Measurements from ENCODE around the gene TPSD1. TPM values are rescaled to one million over a fixed set of nuclear protein-coding genes. Genes with fewer than 3 reads are reported as not detected.

The TPSD1 gene
- polyA plus RNA-seq, 2 of the 4 experiments (the other 2 are of a cell fraction), result not detected

DNA sequence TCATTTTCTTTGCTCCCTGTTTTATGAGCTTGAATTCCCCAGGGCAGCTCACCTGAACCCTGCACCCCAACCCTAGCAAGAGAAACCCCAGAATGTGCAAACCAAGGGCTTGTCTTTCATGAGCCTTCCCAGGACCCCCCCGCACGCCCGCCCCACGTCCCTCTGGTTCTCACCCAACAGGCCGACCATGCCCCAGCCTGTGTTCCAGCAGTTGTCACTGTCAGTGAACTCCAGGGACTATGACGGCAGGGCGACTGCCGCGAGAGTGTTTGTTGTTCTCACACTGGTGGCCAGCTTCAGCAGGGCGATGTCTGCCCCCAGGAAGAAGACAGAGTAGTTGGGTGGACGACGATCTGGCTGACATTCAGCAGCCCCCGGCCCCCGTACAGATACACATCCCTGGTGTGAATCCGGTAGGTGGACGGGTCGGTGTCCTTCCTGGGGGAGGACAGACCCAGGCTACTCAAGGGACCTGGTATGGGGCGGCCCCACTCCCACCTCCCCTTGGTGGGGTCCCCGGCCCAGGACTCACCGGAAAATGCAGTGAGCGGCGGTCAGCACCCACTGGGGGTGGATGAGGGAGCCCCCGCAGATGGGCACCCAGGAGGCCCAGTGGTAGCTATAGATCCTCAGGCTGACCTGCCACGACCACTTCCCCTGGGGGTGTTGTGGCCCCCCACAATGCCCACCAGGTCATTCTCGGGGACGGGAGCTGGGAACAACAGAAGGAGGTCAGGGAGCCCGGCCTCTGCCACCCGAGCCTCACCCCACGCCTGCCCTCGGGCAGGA lies 20.1 kb downstream of the TPSD1 start:
- TF ChIP-seq CBX2 (IDR thresholded peaks at IDR 0.05; ENCODE audit: borderline replicate concordance, low read depth), result no peak
- no peak for TF ChIP-seq MYC (IDR thresholded peaks at IDR 0.05; ENCODE audit: borderline replicate concordance, low read length)
- WGBS (ENCODE audit: missing lambda C conversion rate), result 29% methylated on average over 20 of the region's 30 CpGs
- Histone ChIP-seq H3K27ac (no peak overlapping the region), H3K4me2 (no peak overlapping the region), H3K9me3 (no peaks in the 10 kb centered on the region), H3K4me3 (no peak overlapping the region), H3K4me1 (peaks cover 5% of the 10 kb centered on the region; the same call in 1 of the 3 replicates)
- DNase-seq (ENCODE audit: low read depth in 1 of 2, low spot score in 1 of 2) (no peak), ATAC-seq (no peak), FAIRE-seq (no peak)
- POLR2A ChIA-PET, result no interaction called here
- CTCF ChIA-PET, result interaction anchor here (2.3 kb wide), 1 partner anchor 221 kb away, joined by 6 read pairs; no protein-coding TSS in a partner anchor

DNA sequence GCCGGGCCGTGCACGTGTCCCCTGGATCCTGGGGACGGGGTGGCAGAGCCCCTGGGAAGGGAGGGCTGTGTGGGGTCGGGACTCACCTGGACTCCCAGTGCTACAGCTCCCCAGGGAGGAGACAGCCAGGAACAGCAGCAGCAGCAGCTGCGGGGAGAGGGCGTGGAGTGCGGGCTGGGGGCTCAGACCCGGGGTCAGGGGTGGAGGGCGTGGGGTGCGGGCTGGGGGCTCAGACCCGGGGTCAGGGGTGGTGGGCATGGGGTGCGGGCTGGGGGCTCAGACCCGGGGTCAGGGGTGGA lies 20.7 kb downstream of the TPSD1 start:
- DNase-seq (ENCODE audit: low read depth in 1 of 2, low spot score in 1 of 2), result no peak
- H3K9me3 ChIP-seq, result no peaks in the 10 kb centered on the region
- TF ChIP-seq BHLHE40 (IDR thresholded peaks at IDR 0.05; ENCODE audit: low read depth, low read length) (no peak), FOXS1 (CRISPR knock-in tag; IDR thresholded peaks at IDR 0.05) (no peak), HEYL (CRISPR knock-in tag; IDR thresholded peaks at IDR 0.05) (no peak), SREBF2 (IDR thresholded peaks at IDR 0.05) (no peak), HOXB13 (CRISPR knock-in tag; IDR thresholded peaks at IDR 0.05; ENCODE audit: low read depth) (no peak), ZSCAN20 (CRISPR knock-in tag; IDR thresholded peaks at IDR 0.05) (no peak), CHD4 (IDR thresholded peaks at IDR 0.05; ENCODE audit: borderline replicate concordance) (no peak), RNF2 (IDR thresholded peaks at IDR 0.05; ENCODE audit: borderline replicate concordance, low read depth) (no peak), PHF8 (IDR thresholded peaks at IDR 0.05; ENCODE audit: borderline replicate concordance, low read depth) (no peak), ZFP36 (IDR thresholded peaks at IDR 0.05; ENCODE audit: borderline replicate concordance, partially characterized antibody) (no peak)
- TF ChIP-seq, protein P1, sequence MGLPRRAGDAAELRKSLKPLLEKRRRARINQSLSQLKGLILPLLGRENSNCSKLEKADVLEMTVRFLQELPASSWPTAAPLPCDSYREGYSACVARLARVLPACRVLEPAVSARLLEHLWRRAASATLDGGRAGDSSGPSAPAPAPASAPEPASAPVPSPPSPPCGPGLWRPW (IDR thresholded peaks at IDR 0.05), result no peak
- TF ChIP-seq, protein P2, sequence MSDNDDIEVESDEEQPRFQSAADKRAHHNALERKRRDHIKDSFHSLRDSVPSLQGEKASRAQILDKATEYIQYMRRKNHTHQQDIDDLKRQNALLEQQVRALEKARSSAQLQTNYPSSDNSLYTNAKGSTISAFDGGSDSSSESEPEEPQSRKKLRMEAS (IDR thresholded peaks at IDR 0.05), result no peak
- TF ChIP-seq, protein P3, sequence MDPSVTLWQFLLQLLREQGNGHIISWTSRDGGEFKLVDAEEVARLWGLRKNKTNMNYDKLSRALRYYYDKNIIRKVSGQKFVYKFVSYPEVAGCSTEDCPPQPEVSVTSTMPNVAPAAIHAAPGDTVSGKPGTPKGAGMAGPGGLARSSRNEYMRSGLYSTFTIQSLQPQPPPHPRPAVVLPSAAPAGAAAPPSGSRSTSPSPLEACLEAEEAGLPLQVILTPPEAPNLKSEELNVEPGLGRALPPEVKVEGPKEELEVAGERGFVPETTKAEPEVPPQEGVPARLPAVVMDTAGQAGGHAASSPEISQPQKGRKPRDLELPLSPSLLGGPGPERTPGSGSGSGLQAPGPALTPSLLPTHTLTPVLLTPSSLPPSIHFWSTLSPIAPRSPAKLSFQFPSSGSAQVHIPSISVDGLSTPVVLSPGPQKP (IDR thresholded peaks at IDR 0.05; ENCODE audit: low read depth, low read length), result no peak
- ChIA-PET POLR2A (interaction anchor here (1.6 kb wide), 1 partner anchor 32 kb away, joined by 4 read pairs; no protein-coding TSS in a partner anchor), CTCF (interaction anchor here (2.3 kb wide), 1 partner anchor 221 kb away, joined by 6 read pairs; no protein-coding TSS in a partner anchor)
- H3K27ac ChIP-seq, result no peak overlapping the region
- 40% methylated on average over 1 of the region's 14 CpGs for WGBS (ENCODE audit: missing lambda C conversion rate)
- H3K4me1 ChIP-seq, result peaks cover 5% of the 10 kb centered on the region; the same call in 1 of the 3 replicates
- no peak overlapping the region for H3K4me2 ChIP-seq
- H3K4me3 ChIP-seq, result no peak overlapping the region
- FAIRE-seq, result no peak
- no peak for ATAC-seq

DNA sequence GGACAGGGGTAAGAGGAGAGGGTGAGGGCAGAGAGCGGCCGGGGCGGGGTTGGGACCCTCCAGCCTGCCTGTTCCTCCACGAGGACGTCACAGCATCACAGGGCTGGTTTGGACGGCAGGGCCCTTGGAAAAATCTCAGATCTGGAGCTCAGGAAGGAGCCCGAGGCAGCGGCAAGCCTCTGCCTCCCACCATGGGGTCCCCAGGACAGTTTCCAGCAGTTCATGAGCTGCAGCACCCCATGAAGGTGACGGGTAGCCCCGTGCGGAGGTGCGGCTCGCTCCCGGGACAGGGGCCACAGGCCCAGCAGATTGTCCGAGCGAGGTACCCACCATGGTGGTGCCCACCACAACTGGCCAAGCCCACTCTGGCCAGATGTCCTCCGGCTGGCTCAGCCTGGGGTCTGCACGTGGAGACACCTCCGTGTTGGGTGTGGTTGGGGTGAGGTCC lies 21.3 kb downstream of the TPSD1 start:
- ChIA-PET CTCF (interaction anchor here (2.3 kb wide), 1 partner anchor 222 kb away, joined by 6 read pairs; no protein-coding TSS in a partner anchor), POLR2A (interaction anchor here (1.6 kb wide), 1 partner anchor 32 kb away, joined by 4 read pairs; no protein-coding TSS in a partner anchor)
- no peak overlapping the region for H3K4me3 ChIP-seq

More for the DNA sequence above, 21.3 kb downstream of the TPSD1 start:
- H3K4me1 ChIP-seq, result peaks cover under 1% of the 10 kb centered on the region; the same call in 1 of the 3 replicates
- H3K4me2 ChIP-seq, result no peak overlapping the region
- 72% methylated on average over 11 of the region's 19 CpGs for WGBS (ENCODE audit: missing lambda C conversion rate)
- H3K9me3 ChIP-seq, result no peaks in the 10 kb centered on the region
- DNase-seq (ENCODE audit: low read depth in 1 of 2, low spot score in 1 of 2), result no peak
- TF ChIP-seq NPAS2 (CRISPR knock-in tag; IDR thresholded peaks at IDR 0.05; ENCODE audit: borderline replicate concordance), result no peak
- TF ChIP-seq POLR2A (IDR thresholded peaks at IDR 0.05; ENCODE audit: low read length), result no peak
- TF ChIP-seq CHD4 (IDR thresholded peaks at IDR 0.05; ENCODE audit: borderline replicate concordance), result no peak
- TF ChIP-seq HOXB5 (CRISPR knock-in tag; IDR thresholded peaks at IDR 0.05), result no peak
- no peak for TF ChIP-seq BHLHE40 (IDR thresholded peaks at IDR 0.05; ENCODE audit: low read depth, low read length)
- TF ChIP-seq EHF (CRISPR knock-in tag; IDR thresholded peaks at IDR 0.05), result no peak
- TF ChIP-seq NFE2L2 (conservative IDR thresholded peaks at IDR 0.05; ENCODE audit: low read length), result no peak
- TF ChIP-seq CHD2 (IDR thresholded peaks at IDR 0.05; ENCODE audit: low read length, partially characterized antibody), result no peak
- H3K27ac ChIP-seq, result no peak overlapping the region
- ATAC-seq, result no peak
- FAIRE-seq, result no peak

Data from A549 (cell line).